Activated CD4-positive, alpha-beta T cell treated with anti-CD3 and anti-CD28 coated beads for 36 hours (primary cell): ENCODE measurements around the gene ZNRF2. TPM values are rescaled to one million over a fixed set of nuclear protein-coding genes. Genes with fewer than 3 reads are reported as not detected.

Experiments used
- ATAC-seq: fragments of 200-7000 bp; cut with Tn5 transposase; one replicate; pipeline ENCODE4 v1.10.0; 2021; ENCODE audit warnings: mild to moderate bottlenecking, moderate library complexity
- CTCF ChIA-PET: fragments of 350-600 bp; sonication (Branson Sonifier 250); formaldehyde crosslinking; loops from one replicate; lab custom pipeline; 2021; ENCODE audit warnings: antibody characterized with exemption; lab: Charles Lee
- POLR2A ChIA-PET: fragments of 350-600 bp; sonication (Branson Sonifier 250); formaldehyde crosslinking; loops from one replicate; lab custom pipeline; 2021; ENCODE audit warnings: antibody characterized with exemption, inconsistent platforms; lab: Charles Lee
- DNase-seq: peaks from one replicate; pipeline ENCODE4 v3.0.0-alpha.2; 2020
- H3K27ac Mint-ChIP-seq: one replicate; pipeline ENCODE4 v1.8.0; 2021; ENCODE audit warnings: mixed read lengths
- H3K27me3 Mint-ChIP-seq: one replicate; pipeline ENCODE4 v1.8.0; 2021; ENCODE audit warnings: mixed read lengths
- H3K36me3 Mint-ChIP-seq: one replicate; pipeline ENCODE4 v1.8.0; 2021; ENCODE audit warnings: low read depth, mixed read lengths
- H3K4me1 Mint-ChIP-seq: one replicate; pipeline ENCODE4 v1.8.0; 2021; ENCODE audit warnings: mixed read lengths
- H3K4me3 Mint-ChIP-seq: one replicate; pipeline ENCODE4 v1.8.0; 2021; ENCODE audit warnings: mild to moderate bottlenecking, moderate library complexity, mixed read lengths
- H3K9me3 Mint-ChIP-seq: one replicate; pipeline ENCODE4 v1.8.0; 2021; ENCODE audit warnings: low read depth, mixed read lengths
- intact Hi-C, 2 experiments: fragments of 100-400 bp; cut with DNase I in 1 of 2; cut with micrococcal nuclease in 1 of 2; formaldehyde crosslinking; loops; one replicate each; pipeline versions ENCODE4 v1.14.2 to v1.15.1; 2022 to 2024; cut with DNase I, micrococcal nuclease
- total RNA-seq, 2 experiments: library from RNA; stranded (reverse); gene quantifications; one replicate each; pipeline ENCODE4 v1.2.3, GENCODE V29; 2021

Gene ZNRF2
- total RNA-seq, 2 experiments from 2014 or later, result 8.1 to 8.8 TPM

DNA sequence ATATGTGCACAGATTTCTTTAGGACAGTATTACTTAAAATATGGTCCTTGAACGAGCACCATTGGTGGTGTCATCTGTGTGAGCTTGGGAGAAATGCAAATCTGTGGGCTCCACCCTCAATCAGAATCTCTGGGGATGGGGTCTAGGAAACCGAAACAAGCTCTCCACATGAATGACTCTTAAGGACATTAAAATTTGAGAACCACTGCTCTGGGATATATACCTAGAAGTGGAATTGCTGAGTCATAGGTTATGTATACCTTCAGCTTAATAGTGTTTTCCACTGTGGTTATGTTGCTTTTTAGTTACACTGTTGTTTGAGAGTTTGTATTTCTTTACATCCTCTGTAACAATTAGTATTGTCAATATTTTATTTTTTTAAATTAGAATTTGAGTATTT, 24.0 kb downstream of the ZNRF2 start:
- Mint-ChIP-seq H3K27me3 (no peaks in the 10 kb centered on the region), H3K36me3 (no peaks in the 10 kb centered on the region), H3K4me1 (peaks cover 74% of the 10 kb centered on the region), H3K4me3 (no peak overlapping the region), H3K9me3 (no peaks in the 10 kb centered on the region), H3K27ac (peak overlapping the region; percentile 19)
- ChIA-PET POLR2A (interaction anchor here (0.6 kb wide), 1 partner anchor 88 kb away, joined by 3 read pairs; no protein-coding TSS in a partner anchor), CTCF (interaction anchor here (1.9 kb wide), 1 partner anchor 13 kb away, joined by 6 read pairs; no protein-coding TSS in a partner anchor)
- peak; percentile 89 for ATAC-seq
- intact Hi-C loops, result loop anchor here in 1 of 2 experiments (2.0 kb wide), 1 partner anchor 22 kb away; no protein-coding TSS in a partner anchor
- peak; percentile 24 for DNase-seq

DNA sequence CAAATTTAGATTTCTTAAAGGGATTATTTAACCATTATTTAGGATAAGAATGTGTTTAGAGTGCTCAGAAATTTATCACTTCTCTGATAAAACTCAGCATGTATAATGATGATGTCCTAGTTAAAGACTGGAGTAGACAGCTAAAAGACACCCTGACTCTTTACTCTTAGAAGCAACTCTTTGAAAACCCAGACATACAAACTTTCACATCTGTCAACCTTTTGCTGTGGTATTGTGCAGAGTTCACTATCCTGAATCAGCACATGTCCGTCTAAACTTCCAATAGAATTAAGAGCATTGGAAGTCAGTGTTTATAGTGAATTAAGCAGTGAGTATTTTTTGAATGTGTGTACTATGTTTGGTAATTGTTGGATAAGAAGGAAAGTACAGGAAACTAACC, 24.9 kb downstream of the ZNRF2 start:
- no peak overlapping the region for H3K4me3 Mint-ChIP-seq
- no peaks in the 10 kb centered on the region for H3K27me3 Mint-ChIP-seq
- ChIA-PET POLR2A (no interaction called here), CTCF (interaction anchor here (1.9 kb wide), 1 partner anchor 14 kb away, joined by 6 read pairs; no protein-coding TSS in a partner anchor)
- H3K27ac Mint-ChIP-seq, result peak overlapping the region; percentile 11
- H3K36me3 Mint-ChIP-seq, result no peaks in the 10 kb centered on the region
- no peaks in the 10 kb centered on the region for H3K9me3 Mint-ChIP-seq
- peaks cover 69% of the 10 kb centered on the region for H3K4me1 Mint-ChIP-seq
- ATAC-seq, result no peak
- intact Hi-C loops, result loop anchor here in 1 of 2 experiments (2.0 kb wide), 1 partner anchor 23 kb away; no protein-coding TSS in a partner anchor
- DNase-seq, result no peak

DNA sequence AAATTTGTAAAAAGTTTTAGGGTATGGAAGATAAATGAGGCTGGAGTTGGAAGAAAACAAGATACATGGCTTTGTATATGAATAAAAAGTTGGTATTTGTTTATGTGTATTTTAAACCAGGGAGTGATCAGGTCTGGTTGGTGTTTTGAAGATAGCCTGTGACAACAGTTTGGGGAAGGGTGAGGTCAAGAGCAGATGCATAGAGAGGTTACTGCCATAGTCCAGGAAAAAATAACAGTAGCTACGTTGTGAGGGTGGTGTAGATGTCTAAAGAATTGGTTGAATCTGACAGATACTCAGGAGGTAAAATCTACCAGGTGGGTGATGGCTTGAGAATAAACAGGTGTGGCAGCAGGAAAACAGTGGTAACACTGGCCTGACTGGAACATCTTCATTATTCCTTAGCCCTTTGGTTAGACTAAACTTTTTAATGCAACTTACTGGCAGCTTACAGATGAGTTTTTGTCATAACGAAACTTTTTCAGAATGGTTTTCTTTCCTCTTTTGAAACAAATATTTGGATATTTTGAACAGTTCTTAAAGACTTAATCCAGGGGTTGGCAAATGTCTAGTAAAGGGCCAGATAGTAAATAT, 25.5 kb downstream of the ZNRF2 start:
- intact Hi-C loops, result loop anchor here in 1 of 2 experiments (2.0 kb wide), 1 partner anchor 23 kb away; no protein-coding TSS in a partner anchor
- H3K4me3 Mint-ChIP-seq, result no peak overlapping the region
- no peaks in the 10 kb centered on the region for H3K9me3 Mint-ChIP-seq
- H3K36me3 Mint-ChIP-seq, result no peaks in the 10 kb centered on the region
- CTCF ChIA-PET, result interaction anchor here (1.9 kb wide), 1 partner anchor 15 kb away, joined by 6 read pairs; no protein-coding TSS in a partner anchor
- DNase-seq, result no peak
- no peak for ATAC-seq
- POLR2A ChIA-PET, result no interaction called here
- no peak overlapping the region for H3K27ac Mint-ChIP-seq
- H3K4me1 Mint-ChIP-seq, result peaks cover 68% of the 10 kb centered on the region
- H3K27me3 Mint-ChIP-seq, result no peaks in the 10 kb centered on the region

DNA sequence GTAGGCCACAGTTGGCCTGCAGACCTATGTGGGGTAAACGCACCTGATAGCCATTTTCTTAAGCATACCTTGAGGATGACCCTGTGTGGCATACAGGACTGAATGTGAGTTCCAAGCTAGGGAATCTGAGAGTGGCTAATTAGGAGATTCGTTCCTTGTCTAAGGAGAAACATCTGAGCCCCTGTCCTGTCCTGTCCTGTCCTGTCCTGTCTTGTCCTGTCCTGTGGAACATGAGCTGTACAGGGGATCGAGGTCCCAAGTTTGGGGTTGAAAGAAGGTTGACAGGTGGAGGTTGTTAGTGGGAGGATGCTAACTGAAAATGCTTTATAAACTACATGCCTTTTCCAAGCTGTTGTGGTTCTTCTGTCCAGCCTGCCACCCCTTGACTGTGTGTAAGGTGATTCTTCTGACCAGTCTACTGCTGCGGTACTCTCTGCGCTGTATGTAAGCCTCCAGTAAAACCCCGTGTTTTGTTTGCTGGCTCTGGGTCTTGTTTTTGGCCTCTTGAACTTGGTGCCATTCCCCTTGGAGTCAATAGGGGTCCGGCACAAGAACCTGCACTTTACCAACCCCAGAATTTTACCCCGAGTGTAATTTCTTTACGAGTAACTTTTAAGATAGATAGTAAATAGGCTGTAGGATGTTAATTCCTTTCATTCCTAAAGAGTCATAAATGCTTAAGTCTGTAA, 26.4 kb downstream of the ZNRF2 start:
- ChIA-PET CTCF (interaction anchor here (0.7 kb wide), 1 partner anchor 123 kb away, joined by 3 read pairs; no protein-coding TSS in a partner anchor), POLR2A (no interaction called here)
- Mint-ChIP-seq H3K4me3 (no peak overlapping the region), H3K27ac (no peak overlapping the region), H3K36me3 (no peaks in the 10 kb centered on the region), H3K9me3 (no peaks in the 10 kb centered on the region), H3K4me1 (peaks cover 64% of the 10 kb centered on the region), H3K27me3 (no peaks in the 10 kb centered on the region)
- DNase-seq, result no peak
- no peak for ATAC-seq
- intact Hi-C loops, result no loop called here

- ChIA-PET CTCF (interaction anchor here (1.3 to 2.6 kb wide), 2 partner anchors 10 to 18 kb away, joined by 5 to 7 read pairs; no protein-coding TSS in a partner anchor), POLR2A (interaction anchor here (0.7 kb wide), 1 partner anchor 250 kb away, joined by 3 read pairs; no protein-coding TSS in a partner anchor)
- Mint-ChIP-seq H3K27ac (no peak overlapping the region), H3K4me1 (peaks cover 61% of the 10 kb centered on the region), H3K27me3 (no peaks in the 10 kb centered on the region), H3K9me3 (no peaks in the 10 kb centered on the region), H3K36me3 (no peaks in the 10 kb centered on the region), H3K4me3 (no peak overlapping the region)
- intact Hi-C loops, result no loop called here
- no peak for DNase-seq
- no peak for ATAC-seq
Observed at GRCh38 chr7:30312178-30312577, 27.8 kb downstream of the ZNRF2 start.

DNA sequence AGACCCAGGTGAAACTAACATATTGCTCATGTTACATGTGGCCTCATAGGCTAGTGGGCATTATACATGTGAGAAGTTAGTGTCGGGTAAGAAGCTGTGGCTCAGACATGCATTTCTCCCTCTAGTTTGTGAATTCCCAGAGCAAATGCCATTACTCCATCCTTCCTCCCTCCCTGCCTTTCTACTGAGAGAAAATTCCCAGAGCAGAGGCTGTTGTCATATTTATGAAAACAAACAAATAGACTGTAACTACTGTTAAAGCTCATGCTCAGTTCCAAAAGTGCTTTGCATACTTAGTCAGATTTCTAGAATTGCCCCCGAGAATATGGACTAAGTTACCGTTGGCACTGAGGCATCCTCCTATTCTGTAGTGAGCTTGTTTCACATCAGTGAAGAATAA, 29.0 kb downstream of the ZNRF2 start:
- CTCF ChIA-PET, result interaction anchor here (1.2 to 2.6 kb wide), 3 partner anchors 9 to 40 kb away, joined by 3 to 7 read pairs (median 5); no protein-coding TSS in a partner anchor
- intact Hi-C loops, result no loop called here
- no peaks in the 10 kb centered on the region for H3K27me3 Mint-ChIP-seq
- ATAC-seq, result no peak
- peaks cover 63% of the 10 kb centered on the region for H3K4me1 Mint-ChIP-seq
- POLR2A ChIA-PET, result no interaction called here
- no peak overlapping the region for H3K4me3 Mint-ChIP-seq
- no peaks in the 10 kb centered on the region for H3K36me3 Mint-ChIP-seq
- DNase-seq, result no peak
- no peak overlapping the region for H3K27ac Mint-ChIP-seq
- no peaks in the 10 kb centered on the region for H3K9me3 Mint-ChIP-seq

- Mint-ChIP-seq H3K4me3 (no peak overlapping the region), H3K4me1 (peaks cover 64% of the 10 kb centered on the region), H3K36me3 (no peaks in the 10 kb centered on the region), H3K9me3 (no peaks in the 10 kb centered on the region), H3K27ac (no peak overlapping the region), H3K27me3 (no peaks in the 10 kb centered on the region)
- intact Hi-C loops, result no loop called here
- ATAC-seq (no peak), DNase-seq (no peak)
- POLR2A ChIA-PET, result no interaction called here
- CTCF ChIA-PET, result interaction anchor here (1.0 to 2.6 kb wide), 2 partner anchors 8 to 31 kb away, joined by 3 to 7 read pairs; no protein-coding TSS in a partner anchor
Observed at GRCh38 chr7:30313793-30314192, 29.4 kb downstream of the ZNRF2 start.

GRCh38 chr7:30315589-30315988, 31.2 kb downstream of the ZNRF2 start:
- Mint-ChIP-seq H3K27ac (no peak overlapping the region), H3K9me3 (no peaks in the 10 kb centered on the region), H3K4me1 (peaks cover 62% of the 10 kb centered on the region), H3K36me3 (no peaks in the 10 kb centered on the region), H3K4me3 (no peak overlapping the region), H3K27me3 (no peaks in the 10 kb centered on the region)
- intact Hi-C loops, result no loop called here
- no peak for ATAC-seq
- POLR2A ChIA-PET, result no interaction called here
- CTCF ChIA-PET, result no interaction called here
- no peak for DNase-seq

DNA sequence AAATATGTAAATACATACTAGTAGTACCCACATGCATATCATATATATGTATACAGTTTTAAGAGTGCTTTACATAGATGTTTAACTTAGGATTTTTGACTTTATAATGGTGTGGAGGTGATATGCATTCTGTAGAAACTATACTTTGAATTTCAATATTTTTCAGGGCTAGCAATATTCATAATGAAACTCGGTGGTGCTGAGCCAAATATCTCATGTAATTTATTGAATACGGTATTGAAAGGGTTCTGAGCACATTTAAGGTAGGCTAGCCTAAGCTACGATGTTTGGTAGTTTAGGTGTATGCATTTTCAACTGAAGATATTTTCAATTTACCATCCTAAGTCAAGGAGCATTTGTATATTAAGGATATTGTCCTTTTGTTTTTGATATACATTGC, 36.0 kb downstream of the ZNRF2 start:
- Mint-ChIP-seq H3K27me3 (no peaks in the 10 kb centered on the region), H3K36me3 (peaks cover 8% of the 10 kb centered on the region), H3K9me3 (no peaks in the 10 kb centered on the region), H3K4me3 (no peak overlapping the region), H3K27ac (no peak overlapping the region), H3K4me1 (peaks cover 70% of the 10 kb centered on the region)
- no peak for DNase-seq
- ChIA-PET POLR2A (no interaction called here), CTCF (no interaction called here)
- intact Hi-C loops, result no loop called here
- no peak for ATAC-seq

GRCh38 chr7:30321089-30321881, 36.9 kb downstream of the ZNRF2 start:
- intact Hi-C loops, result no loop called here
- peak overlapping the region; percentile 91 for H3K27ac Mint-ChIP-seq

GRCh38 chr7:30321882-30322192, 37.4 kb downstream of the ZNRF2 start:
- ChIA-PET CTCF (interaction anchor here (1.1 to 2.4 kb wide), 8 partner anchors 9 to 242 kb away, joined by 3 to 8 read pairs (median 5); no protein-coding TSS in a partner anchor), POLR2A (interaction anchor here (0.7 to 1.1 kb wide), 2 partner anchors 18 to 369 kb away, joined by 3 read pairs; no protein-coding TSS in a partner anchor)
- H3K4me3 Mint-ChIP-seq, result peak overlapping the region; percentile 73
- H3K27ac Mint-ChIP-seq, result peak overlapping the region; percentile 91
- intact Hi-C loops, result loop anchor here (1.0 to 2.0 kb wide), 4 partner anchors 9 to 157 kb away; partner anchors contain the start of genes NOD1 (in 1 of the 2) and ZNRF2 (in 1 of the 2)
- no peak for ATAC-seq
- peaks cover 14% of the 10 kb centered on the region for H3K36me3 Mint-ChIP-seq
- peaks cover 69% of the 10 kb centered on the region for H3K4me1 Mint-ChIP-seq
- DNase-seq, result no peak
- no peaks in the 10 kb centered on the region for H3K27me3 Mint-ChIP-seq
- no peaks in the 10 kb centered on the region for H3K9me3 Mint-ChIP-seq

More at GRCh38 chr7:30321089-30321881, 36.9 kb downstream of the ZNRF2 start:
- Mint-ChIP-seq H3K36me3 (peaks cover 10% of the 10 kb centered on the region), H3K9me3 (no peaks in the 10 kb centered on the region), H3K4me1 (peaks cover 72% of the 10 kb centered on the region), H3K4me3 (peak overlapping the region; percentile 73), H3K27me3 (no peaks in the 10 kb centered on the region)
- DNase-seq, result no peak
- ChIA-PET POLR2A (no interaction called here), CTCF (interaction anchor here (1.1 to 2.4 kb wide), 6 partner anchors 8 to 243 kb away, joined by 3 to 8 read pairs (median 6); no protein-coding TSS in a partner anchor)
- ATAC-seq, result no peak
